Brain microvascular endothelial cell (primary cell): ENCODE measurements around the gene PKNOX2.

ENCODE experiments used
- DNase-seq: peaks from one replicate; pipeline ENCODE4 v3.0.0-alpha.2; 2020
- H3K27ac ChIP-seq: fragments of 250-450 bp; sonication (Bioruptor Pico); 2 replicates; pipeline ENCODE4 v1.5.1; 2020; ENCODE audit warnings: mild to moderate bottlenecking, moderate library complexity
- H3K27me3 ChIP-seq: fragments of 250-450 bp; sonication (Bioruptor Pico); replicated peaks from 2 replicates; pipeline ENCODE4 v1.5.1; 2020; ENCODE audit warnings: mild to moderate bottlenecking
- H3K36me3 ChIP-seq: fragments of 250-450 bp; sonication (Bioruptor Pico); replicated peaks from 2 replicates; pipeline ENCODE4 v1.5.1; 2020; ENCODE audit warnings: mild to moderate bottlenecking
- H3K4me3 ChIP-seq: 2 replicates; pipeline ENCODE4 v1.5.1; 2011; ENCODE audit warnings: low read depth, mild to moderate bottlenecking, control low read depth, low read length, moderate library complexity
- CTCF ChIP-seq: IDR thresholded peaks from 2 replicates; pipeline ENCODE4 v1.5.1; 2011; ENCODE audit warnings: low read depth, mild to moderate bottlenecking, moderate library complexity, low read length, control low read depth, inconsistent platforms; ENCODE audit errors: missing control alignments
- in situ Hi-C: cut with HindIII; loops from 2 replicates; pipeline ENCODE4 v1.10.0; 2017; ENCODE audit warnings: low sequenced_read_pairs, low pct_ligation_motif_present

Gene PKNOX2

GRCh38 chr11:125328225-125328580, 163.7 kb downstream of the PKNOX2 start:
- H3K36me3 ChIP-seq, result no peaks in the 10 kb centered on the region
- DNase-seq, result no peak
- no peak for TF ChIP-seq CTCF
- in situ Hi-C loops, result loop anchor here (25.0 kb wide), 1 partner anchor 166 kb away; the partner anchor contains the start of gene PKNOX2
- H3K4me3 ChIP-seq, result no peak overlapping the region
- no peaks in the 10 kb centered on the region for H3K27me3 ChIP-seq
- H3K27ac ChIP-seq, result no peak overlapping the region

GRCh38 chr11:125329786-125330185, 165.2 kb downstream of the PKNOX2 start:
- no peak for TF ChIP-seq CTCF
- no peaks in the 10 kb centered on the region for H3K27me3 ChIP-seq
- in situ Hi-C loops, result loop anchor here (25.0 kb wide), 1 partner anchor 167 kb away; the partner anchor contains the start of gene PKNOX2
- no peak for DNase-seq
- no peaks in the 10 kb centered on the region for H3K36me3 ChIP-seq
- H3K27ac ChIP-seq, result no peak overlapping the region
- H3K4me3 ChIP-seq, result no peak overlapping the region

GRCh38 chr11:125330462-125331325, 166.1 kb downstream of the PKNOX2 start:
- Histone ChIP-seq H3K4me3 (no peak overlapping the region), H3K36me3 (no peaks in the 10 kb centered on the region), H3K27me3 (no peaks in the 10 kb centered on the region), H3K27ac (no peak overlapping the region)
- in situ Hi-C loops, result loop anchor here (25.0 kb wide), 1 partner anchor 168 kb away; the partner anchor contains the start of gene PKNOX2
- no peak for TF ChIP-seq CTCF
- no peak for DNase-seq

- Histone ChIP-seq H3K36me3 (no peaks in the 10 kb centered on the region), H3K27ac (no peak overlapping the region), H3K27me3 (no peaks in the 10 kb centered on the region), H3K4me3 (no peak overlapping the region)
- DNase-seq, result no peak
- in situ Hi-C loops, result loop anchor here (25.0 kb wide), 1 partner anchor 169 kb away; the partner anchor contains the start of gene PKNOX2
- no peak for TF ChIP-seq CTCF
Observed at GRCh38 chr11:125331357-125332035, 166.9 kb downstream of the PKNOX2 start.

GRCh38 chr11:125332821-125333220, 168.3 kb downstream of the PKNOX2 start:
- in situ Hi-C loops, result loop anchor here (25.0 kb wide), 1 partner anchor 171 kb away; the partner anchor contains the start of gene PKNOX2
- no peak for TF ChIP-seq CTCF
- H3K36me3 ChIP-seq, result no peaks in the 10 kb centered on the region
- no peaks in the 10 kb centered on the region for H3K27me3 ChIP-seq
- H3K27ac ChIP-seq, result no peak overlapping the region
- no peak for DNase-seq
- no peak overlapping the region for H3K4me3 ChIP-seq
